Mesenchymal stem cell (in vitro differentiated cells and primary cell): ENCODE measurements around the gene STX1A.

Experiments
- DNase-seq: peaks from one replicate; pipeline ENCODE4 v3.0.0-alpha.2; 2013
- H2AFZ ChIP-seq: one replicate; pipeline ENCODE4 v1.6.1; 2013; ENCODE audit warnings: low read depth, mild to moderate bottlenecking, control low read depth, inconsistent platforms, low read length, moderate library complexity
- H2AK5ac ChIP-seq: 2 replicates; pipeline ENCODE4 v1.6.1; 2013; ENCODE audit warnings: low read length, moderate library complexity, mild to moderate bottlenecking, inconsistent platforms; ENCODE audit not compliant: severe bottlenecking
- H2BK120ac ChIP-seq: one replicate; pipeline ENCODE4 v1.6.1; 2013; ENCODE audit warnings: low read depth, mild to moderate bottlenecking, inconsistent platforms, low read length, moderate library complexity
- H2BK12ac ChIP-seq, 2 experiments: one replicate each; pipeline ENCODE4 v1.6.1; 2013; ENCODE audit warnings: inconsistent platforms in 2 of 2, low read length in 2 of 2, mild to moderate bottlenecking in 2 of 2, moderate library complexity in 2 of 2, control low read depth in 1 of 2
- H2BK15ac ChIP-seq: one replicate; pipeline ENCODE4 v1.6.1; 2013; ENCODE audit warnings: mild to moderate bottlenecking, low read depth, inconsistent platforms; ENCODE audit not compliant: poor library complexity, severe bottlenecking
- H2BK5ac ChIP-seq: 2 replicates; pipeline ENCODE4 v1.6.1; 2013; ENCODE audit warnings: low read depth, mild to moderate bottlenecking, low read length, control low read depth, inconsistent platforms; ENCODE audit not compliant: poor library complexity, severe bottlenecking
- H3K14ac ChIP-seq, 2 experiments: one replicate each; pipeline ENCODE4 v1.6.1; 2013; ENCODE audit warnings: inconsistent platforms in 2 of 2, low read length in 2 of 2, control low read depth in 1 of 2, mild to moderate bottlenecking in 1 of 2, moderate library complexity in 1 of 2
- H3K18ac ChIP-seq, 2 experiments: one replicate each; pipeline ENCODE4 v1.6.1; 2013; ENCODE audit warnings: inconsistent platforms in 2 of 2, low read length in 2 of 2, control low read depth in 1 of 2, low read depth in 1 of 2, mild to moderate bottlenecking in 1 of 2
- H3K23ac ChIP-seq, 2 experiments: one replicate each; pipeline ENCODE4 v1.6.1; 2013; ENCODE audit warnings: inconsistent platforms in 2 of 2, low read length in 2 of 2, mild to moderate bottlenecking in 2 of 2, moderate library complexity in 2 of 2, control low read depth in 1 of 2
- H3K27ac ChIP-seq: 2 replicates; pipeline ENCODE4 v1.5.1; 2013; ENCODE audit warnings: mild to moderate bottlenecking, moderate library complexity, low read length, control low read depth, inconsistent platforms; ENCODE audit not compliant: poor library complexity, severe bottlenecking
- H3K27me3 ChIP-seq, 2 experiments: 2 replicates each; pipeline versions ENCODE4 v1.6.1 to v1.7.0; 2013; ENCODE audit warnings: low read length in 2 of 2, mild to moderate bottlenecking in 2 of 2, moderate library complexity in 2 of 2, control low read depth in 1 of 2, inconsistent platforms in 1 of 2; ENCODE audit not compliant: control insufficient read depth in 1 of 2, insufficient read depth in 1 of 2
- H3K36me3 ChIP-seq, 2 experiments: 2 replicates each; pipeline versions ENCODE4 v1.6.1 to v1.7.0; 2013; ENCODE audit warnings: low read length in 2 of 2, control low read depth in 1 of 2, inconsistent platforms in 1 of 2, low read depth in 1 of 2, mild to moderate bottlenecking in 1 of 2; ENCODE audit not compliant: insufficient read depth in 2 of 2, control insufficient read depth in 1 of 2
- H3K4ac ChIP-seq, 2 experiments: one replicate each; pipeline ENCODE4 v1.6.1; 2013; ENCODE audit warnings: inconsistent platforms in 2 of 2, low read length in 2 of 2, mild to moderate bottlenecking in 2 of 2, moderate library complexity in 2 of 2, control low read depth in 1 of 2, low read depth in 1 of 2
- H3K4me1 ChIP-seq: 2 replicates; pipeline ENCODE4 v1.6.1; 2013; ENCODE audit warnings: low read depth, low read length, control low read depth; ENCODE audit not compliant: control insufficient read depth, insufficient read depth
- H3K4me2 ChIP-seq: 2 replicates; pipeline ENCODE4 v1.6.1; 2013; ENCODE audit warnings: low read length, mild to moderate bottlenecking, inconsistent platforms; ENCODE audit not compliant: poor library complexity, severe bottlenecking
- H3K4me3 ChIP-seq, 2 experiments: 2 replicates each; pipeline versions ENCODE4 v1.5.1 to v1.7.0; 2013; ENCODE audit warnings: low read length in 2 of 2, mild to moderate bottlenecking in 2 of 2, control low read depth in 1 of 2, low read depth in 1 of 2; ENCODE audit not compliant: insufficient read depth in 1 of 2
- H3K79me1 ChIP-seq: replicated peaks from 2 replicates; pipeline ENCODE4 v1.6.1; 2013; ENCODE audit warnings: mild to moderate bottlenecking, control low read depth, low read length, inconsistent platforms; ENCODE audit not compliant: poor library complexity, severe bottlenecking
- H3K9ac ChIP-seq: 2 replicates; pipeline ENCODE4 v1.7.0; 2013; ENCODE audit warnings: mild to moderate bottlenecking, low read length, moderate library complexity
- H3K9me3 ChIP-seq: 2 replicates; pipeline ENCODE4 v1.7.0; 2013; ENCODE audit warnings: mild to moderate bottlenecking, low read length; ENCODE audit not compliant: control insufficient read depth
- H4K8ac ChIP-seq: one replicate; pipeline ENCODE4 v1.6.1; 2013; ENCODE audit warnings: inconsistent platforms, mild to moderate bottlenecking, low read length, moderate library complexity
- H4K91ac ChIP-seq: one replicate; pipeline ENCODE4 v1.6.1; 2013; ENCODE audit warnings: mild to moderate bottlenecking, low read length, inconsistent platforms
- WGBS: methylation state at CpG from one replicate; pipeline ENCODE4 v1.1.7; 2013; ENCODE audit warnings: mixed read lengths; 5-methylcytosine and 5-hydroxymethylcytosine counted together

Gene STX1A

GRCh38 chr7:73707045-73707631 is 12.3 kb downstream of the STX1A start:
- H2BK12ac ChIP-seq: no peak overlapping the region
- peaks cover 69% of the 10 kb centered on the region for H3K4me1 ChIP-seq
- H3K23ac ChIP-seq: no peak overlapping the region
- peaks cover 64 to 86% of the 10 kb centered on the region in 2 experiments for H3K36me3 ChIP-seq
- H3K27me3 ChIP-seq: no peaks in the 10 kb centered on the region
- no peak for DNase-seq
- WGBS: 88% methylated on average over 15 of the region's 15 CpGs
- peak overlapping the region; percentile 3 for H3K4me2 ChIP-seq
- no peak overlapping the region for H3K4ac ChIP-seq
- H3K14ac ChIP-seq: no peak overlapping the region
- H4K8ac ChIP-seq: no peak overlapping the region
- H3K9me3 ChIP-seq: no peaks in the 10 kb centered on the region
- peak overlapping the region; percentile 28 for H2AK5ac ChIP-seq
- H2AFZ ChIP-seq: no peak overlapping the region
- H3K79me1 ChIP-seq: peaks cover 18% of the 10 kb centered on the region
- peak overlapping the region; percentile 41 for H3K9ac ChIP-seq
- H2BK5ac ChIP-seq: peak overlapping the region; percentile 57
- peak overlapping the region; percentile 67 for H3K27ac ChIP-seq
- no peak overlapping the region for H2BK120ac ChIP-seq
- H2BK15ac ChIP-seq: no peak overlapping the region
- H4K91ac ChIP-seq: no peak overlapping the region
- no peak overlapping the region for H3K4me3 ChIP-seq
- peak overlapping the region in 1 of 2 experiments; percentile 28 for H3K18ac ChIP-seq

DNA sequence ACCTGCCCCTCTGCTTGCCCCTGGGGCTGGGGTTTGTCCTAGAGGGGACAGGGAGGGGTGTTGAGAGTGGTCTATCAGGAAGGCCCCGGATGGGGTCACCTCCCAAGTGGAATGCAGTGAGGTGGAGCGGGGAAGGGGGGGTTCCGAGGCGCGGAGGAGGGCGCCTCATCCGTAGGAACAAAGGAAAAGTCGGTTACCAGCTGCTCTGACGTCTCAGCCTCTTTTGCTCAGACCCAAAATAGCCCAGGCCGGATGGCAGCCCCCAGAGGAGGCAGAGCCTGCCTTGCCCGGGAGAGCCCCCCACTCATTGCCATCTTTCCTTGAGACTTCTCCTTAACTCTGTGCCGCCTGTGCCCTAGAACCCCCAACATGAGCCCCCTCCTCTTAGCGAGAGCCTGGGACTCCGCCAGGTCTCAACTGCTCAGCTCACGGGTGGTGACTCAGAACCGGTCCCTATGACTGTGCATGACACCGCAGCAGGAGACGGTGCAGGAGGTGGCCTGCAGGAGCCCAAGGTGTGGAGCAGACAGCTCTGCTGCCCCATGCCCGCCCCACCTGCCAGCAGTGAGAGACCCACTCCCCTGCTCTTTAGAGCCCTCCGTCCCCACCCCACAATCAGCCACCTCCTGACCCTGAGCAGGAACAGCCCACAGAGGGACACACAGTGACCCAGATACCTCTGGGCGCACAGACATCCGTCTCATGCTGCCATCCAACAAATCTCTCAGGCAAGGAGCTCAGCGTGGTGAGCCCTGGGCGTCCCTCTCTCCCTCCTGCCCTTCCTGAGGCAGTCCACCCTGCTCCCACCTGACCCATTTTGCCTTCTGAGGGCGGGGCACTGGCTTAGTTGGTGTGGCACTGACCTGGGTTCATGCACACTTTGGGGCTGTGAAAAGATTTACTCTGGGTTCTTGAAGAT is 13.1 kb downstream of the STX1A start:
- peak overlapping the region; percentile 91 for H2AK5ac ChIP-seq
- no peak overlapping the region for H2BK120ac ChIP-seq
- H3K4me3 ChIP-seq: no peak overlapping the region
- H3K36me3 ChIP-seq: peaks cover 71 to 86% of the 10 kb centered on the region in 2 experiments
- no peaks in the 10 kb centered on the region for H3K9me3 ChIP-seq
- peak overlapping the region; percentile 57 for H2BK5ac ChIP-seq
- H3K9ac ChIP-seq: peak overlapping the region; percentile 41
- H2BK15ac ChIP-seq: no peak overlapping the region
- no peak overlapping the region for H3K14ac ChIP-seq
- H4K8ac ChIP-seq: no peak overlapping the region
- H3K4me2 ChIP-seq: peak overlapping the region; percentile 3
- no peaks in the 10 kb centered on the region for H3K27me3 ChIP-seq
- H3K18ac ChIP-seq: no peak overlapping the region
- no peak overlapping the region for H3K4ac ChIP-seq
- no peak overlapping the region for H2AFZ ChIP-seq
- no peak overlapping the region for H4K91ac ChIP-seq
- H2BK12ac ChIP-seq: no peak overlapping the region
- peaks cover 18% of the 10 kb centered on the region for H3K79me1 ChIP-seq
- peak; percentile 10 for DNase-seq
- peak overlapping the region; percentile 67 for H3K27ac ChIP-seq
- H3K4me1 ChIP-seq: peaks cover 61% of the 10 kb centered on the region
- H3K23ac ChIP-seq: peak overlapping the region in 1 of 2 experiments; percentile 54
- 85% methylated on average over 24 of the region's 25 CpGs for WGBS

DNA sequence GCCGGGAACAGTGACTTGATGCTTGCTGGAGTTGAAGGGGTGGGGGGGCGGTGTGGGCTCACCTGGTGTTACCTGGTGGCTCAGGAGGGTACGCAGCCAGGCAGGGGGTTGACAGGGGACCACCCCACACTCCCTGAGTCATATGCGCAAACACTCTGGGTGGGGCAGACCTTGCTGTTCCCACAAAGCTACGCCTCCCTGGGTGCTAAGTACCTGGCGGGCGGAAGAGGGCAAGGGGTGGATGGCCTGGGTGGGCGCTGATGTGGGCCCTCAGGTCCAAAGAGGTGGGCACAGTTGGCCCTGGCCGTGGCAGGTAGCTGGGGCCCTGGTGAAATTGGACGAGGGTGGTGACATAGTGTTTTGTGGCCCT is 13.9 kb downstream of the STX1A start:
- no peaks in the 10 kb centered on the region for H3K9me3 ChIP-seq
- H3K4ac ChIP-seq: no peak overlapping the region
- peaks cover 58% of the 10 kb centered on the region for H3K4me1 ChIP-seq
- peak overlapping the region; percentile 67 for H3K27ac ChIP-seq
- H4K8ac ChIP-seq: no peak overlapping the region
- H4K91ac ChIP-seq: no peak overlapping the region
- H3K18ac ChIP-seq: no peak overlapping the region
- H3K14ac ChIP-seq: no peak overlapping the region
- peak overlapping the region; percentile 91 for H2AK5ac ChIP-seq
- H3K4me3 ChIP-seq: no peak overlapping the region
- H3K79me1 ChIP-seq: peaks cover 18% of the 10 kb centered on the region
- H2BK120ac ChIP-seq: no peak overlapping the region
- peak overlapping the region; percentile 51 for H2BK5ac ChIP-seq
- H2AFZ ChIP-seq: no peak overlapping the region
- H3K23ac ChIP-seq: no peak overlapping the region
- 92% methylated on average over 10 of the region's 10 CpGs for WGBS
- peak overlapping the region; percentile 29 for H3K9ac ChIP-seq
- no peak for DNase-seq
- peak overlapping the region; percentile 13 for H3K4me2 ChIP-seq
- H2BK15ac ChIP-seq: no peak overlapping the region
- H3K27me3 ChIP-seq: no peaks in the 10 kb centered on the region
- H3K36me3 ChIP-seq: peaks cover 77 to 86% of the 10 kb centered on the region in 2 experiments
- H2BK12ac ChIP-seq: peak overlapping the region in 1 of 2 experiments; percentile 10
